GM19035 (cell line): ENCODE results near the gene SLC16A14.
A peak's percentile ranks its signal among the peaks of the same experiment; 100 is the strongest.

Experiments
- ATAC-seq: cut with Tn5 transposase; IDR thresholded peaks from one replicate; pipeline ENCODE4 v1.9.1; 2021; ENCODE audit not compliant: unreplicated experiment

SLC16A14 gene

GRCh38 chr2:230043025-230043424, 25.7 kb downstream of the SLC16A14 start:
- ATAC-seq = no peak

DNA sequence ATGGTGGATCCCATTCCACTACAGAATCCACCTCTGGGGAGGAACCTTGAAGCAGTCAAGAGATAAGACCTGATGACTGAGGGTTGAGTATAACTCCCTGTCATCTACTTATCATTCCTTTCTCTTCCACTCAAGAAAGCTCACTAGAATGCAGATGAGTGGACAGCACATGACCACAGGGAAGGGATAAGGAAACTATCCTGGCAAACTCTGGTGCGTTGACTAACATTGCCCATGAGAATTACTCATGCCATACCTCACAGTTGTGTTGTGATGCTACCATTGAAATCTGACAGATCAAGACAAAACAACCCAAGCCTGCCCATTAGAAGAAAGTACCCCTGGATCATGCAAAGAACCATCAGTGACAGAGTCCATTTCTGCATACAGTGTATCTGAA, 26.5 kb downstream of the SLC16A14 start:
- no peak for ATAC-seq

DNA sequence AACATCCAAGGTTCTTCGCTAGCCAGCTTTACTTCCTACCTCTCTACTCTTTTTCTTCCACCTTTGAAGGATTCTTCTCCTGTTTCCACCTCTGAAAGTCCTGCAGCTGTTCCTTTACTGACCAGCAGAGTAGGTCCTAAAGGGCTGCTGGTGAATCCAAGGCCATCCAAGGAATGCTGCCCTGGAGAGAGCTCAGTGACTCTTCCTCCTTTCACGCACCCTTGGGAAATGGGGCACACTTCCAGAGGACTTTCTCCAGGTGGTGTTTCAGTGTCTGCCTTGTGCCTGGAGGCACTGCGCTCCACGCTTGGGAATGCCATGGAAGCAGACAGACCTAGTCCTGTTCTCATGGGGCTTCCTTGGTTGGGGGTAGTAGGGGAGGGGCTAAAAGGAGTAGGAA, 45.4 kb downstream of the SLC16A14 start:
- ATAC-seq = no peak

DNA sequence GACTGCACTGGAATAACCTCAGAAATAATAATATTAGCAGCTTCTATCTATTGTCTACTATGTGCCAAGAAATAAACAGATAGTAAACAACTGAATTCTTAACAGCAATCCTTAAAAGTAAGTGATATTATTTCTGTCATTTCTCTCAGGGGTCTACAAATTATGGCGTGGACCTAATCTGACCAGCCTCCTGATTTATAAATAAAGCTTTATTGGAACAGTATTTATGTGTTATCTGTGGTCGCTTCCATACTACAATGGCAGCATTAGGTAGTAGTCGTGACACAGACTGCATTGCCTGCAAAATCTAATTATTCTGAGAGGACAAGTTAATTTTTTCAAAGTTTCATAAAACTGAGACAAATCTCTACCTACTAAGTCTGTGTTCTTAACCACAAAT, 49.0 kb downstream of the SLC16A14 start:
- ATAC-seq = no peak

DNA sequence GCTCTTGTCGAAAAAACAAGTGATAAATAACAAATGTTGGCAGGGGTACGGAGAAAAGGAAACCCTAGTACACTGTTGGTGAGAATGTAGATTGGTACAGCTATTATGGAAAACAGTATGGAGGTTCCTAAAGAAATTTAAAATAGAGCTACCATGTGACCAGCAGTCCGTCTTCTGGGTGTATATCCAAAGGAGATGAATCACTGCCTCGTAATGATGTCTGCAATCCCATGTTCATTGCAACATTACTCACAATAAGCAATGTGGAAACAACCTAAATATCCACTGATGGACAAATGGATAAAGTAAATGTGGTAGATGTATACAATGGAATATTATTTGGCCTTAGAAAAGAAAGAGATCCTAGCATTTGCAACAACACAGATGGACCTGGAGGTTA, 50.6 kb downstream of the SLC16A14 start:
- ATAC-seq = no peak

DNA sequence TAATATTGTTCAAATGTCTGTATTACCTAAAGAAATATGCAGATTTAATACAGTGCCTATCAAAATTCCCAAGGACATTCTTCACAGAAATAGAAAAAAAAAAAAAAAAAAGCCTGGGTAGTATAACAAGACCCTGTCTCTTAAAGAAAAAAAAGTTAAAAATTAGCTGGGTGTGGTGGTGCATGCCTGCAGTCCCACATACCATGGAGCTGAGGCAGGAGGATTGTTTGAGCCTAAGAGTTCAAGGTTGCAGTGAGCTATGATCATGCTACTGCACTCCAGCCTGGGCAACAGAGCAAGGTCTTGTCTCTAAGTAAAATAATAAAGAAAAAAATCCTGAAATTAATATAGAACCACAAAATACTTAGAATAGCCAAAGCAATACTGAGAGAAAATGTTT, 51.9 kb downstream of the SLC16A14 start:
- ATAC-seq = no peak

DNA sequence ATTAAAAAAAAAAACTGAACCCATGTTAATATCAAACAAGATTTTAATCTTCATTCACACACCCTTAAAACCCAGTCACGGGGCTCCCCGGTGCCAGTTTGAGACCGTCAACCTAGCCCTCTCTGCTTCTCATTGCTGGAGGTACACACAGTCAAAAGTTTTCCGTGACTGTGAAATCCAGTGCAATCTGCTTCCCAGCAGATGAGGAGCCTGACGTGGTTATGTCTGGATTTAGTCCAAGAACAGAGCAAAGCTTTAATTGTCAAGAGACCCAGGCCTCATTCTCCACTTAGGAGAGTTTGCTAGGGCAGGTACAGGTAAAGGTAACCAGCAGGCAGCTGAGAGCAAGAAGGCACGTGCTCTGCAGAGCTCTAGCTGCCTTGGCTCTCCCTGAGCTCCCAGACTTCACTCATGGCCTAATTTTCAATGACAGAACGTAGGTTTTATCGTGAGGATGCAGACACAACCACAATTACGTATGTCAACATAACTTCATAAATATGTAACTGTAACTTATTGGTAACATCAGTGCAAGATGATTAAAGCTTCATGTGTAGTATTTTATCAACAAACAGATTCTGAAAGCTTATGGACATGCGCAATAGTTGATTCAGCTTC, 56.3 kb downstream of the SLC16A14 start:
- no peak for ATAC-seq

DNA sequence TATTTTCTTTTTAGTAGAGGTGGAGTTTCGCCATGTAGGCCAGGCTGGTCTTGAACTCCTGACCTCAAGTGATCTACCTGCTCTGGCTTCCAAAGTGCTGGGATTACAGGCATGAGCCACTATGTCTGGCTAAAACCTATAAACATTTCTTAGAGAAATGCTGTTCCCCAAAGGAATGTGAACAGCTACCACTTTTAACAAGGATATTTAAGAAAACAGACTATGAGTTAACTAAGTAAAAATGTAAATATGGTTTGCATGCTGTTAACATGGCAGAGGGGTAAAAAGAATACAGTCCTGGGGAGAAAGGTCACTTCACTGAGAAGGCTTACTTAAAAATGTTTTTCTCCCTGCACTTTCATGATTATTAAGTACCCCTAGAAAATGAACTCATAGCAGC, 57.1 kb downstream of the SLC16A14 start:
- ATAC-seq = no peak

DNA sequence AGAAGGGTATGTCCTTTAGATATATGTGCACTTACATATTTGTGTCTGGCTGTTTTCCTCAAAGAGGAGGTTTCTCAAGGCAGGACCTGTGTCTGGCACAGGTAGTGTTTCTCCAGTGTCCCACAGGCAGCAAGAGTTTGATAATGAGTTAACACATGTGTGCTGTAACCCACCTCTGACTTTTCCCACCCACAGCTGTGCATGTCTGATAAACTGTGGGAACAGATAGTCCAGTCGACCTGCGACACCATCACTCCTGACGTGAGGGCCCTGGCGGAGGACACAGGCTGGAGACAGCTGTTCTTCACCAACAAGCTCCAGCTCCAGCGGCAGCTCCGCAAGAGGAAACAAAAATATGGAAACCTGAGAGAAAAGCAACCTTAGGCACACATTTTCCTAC, 58.2 kb downstream of the SLC16A14 start:
- no peak for ATAC-seq

GRCh38 chr2:230008708-230009066, 60.0 kb downstream of the SLC16A14 start:
- ATAC-seq = no peak

DNA sequence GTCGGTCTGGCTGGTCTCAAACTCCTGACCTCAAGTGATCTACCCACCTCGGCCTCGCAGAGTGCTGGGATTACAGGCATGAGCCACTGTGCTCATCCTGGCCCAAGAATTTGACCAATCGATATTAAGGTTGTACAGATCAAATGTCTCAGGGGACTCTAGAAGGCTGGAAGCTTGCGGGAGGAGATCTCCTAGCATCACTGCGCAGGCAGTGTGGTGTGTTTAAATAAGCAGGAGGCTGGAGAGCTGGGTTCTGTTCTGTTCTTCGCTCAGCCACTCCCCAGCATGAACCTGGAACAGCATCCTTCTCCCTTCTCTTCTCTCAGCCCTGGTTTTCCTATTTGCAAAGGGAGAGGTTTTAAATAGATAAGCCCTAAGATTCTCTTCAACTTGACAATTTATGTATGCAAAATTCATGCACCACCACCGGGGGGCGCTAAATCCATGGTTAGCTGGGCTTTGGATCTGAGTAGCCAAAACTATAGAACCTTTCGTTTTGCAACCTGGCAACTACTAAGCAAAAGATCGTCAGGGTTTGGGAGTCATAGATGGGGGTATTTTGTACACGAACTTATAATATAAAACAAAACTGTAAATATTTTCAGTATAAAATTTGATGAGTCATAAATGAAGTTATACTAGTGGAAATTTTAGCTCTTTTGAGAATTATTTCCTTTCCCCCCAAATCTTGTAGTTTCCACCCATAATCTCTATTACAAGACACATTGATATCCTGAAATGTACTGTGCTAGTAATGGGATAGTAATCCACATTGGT, 60.6 kb downstream of the SLC16A14 start:
- no peak for ATAC-seq

GRCh38 chr2:230000118-230000841, 68.4 kb downstream of the SLC16A14 start:
- peak; percentile 88 for ATAC-seq

DNA sequence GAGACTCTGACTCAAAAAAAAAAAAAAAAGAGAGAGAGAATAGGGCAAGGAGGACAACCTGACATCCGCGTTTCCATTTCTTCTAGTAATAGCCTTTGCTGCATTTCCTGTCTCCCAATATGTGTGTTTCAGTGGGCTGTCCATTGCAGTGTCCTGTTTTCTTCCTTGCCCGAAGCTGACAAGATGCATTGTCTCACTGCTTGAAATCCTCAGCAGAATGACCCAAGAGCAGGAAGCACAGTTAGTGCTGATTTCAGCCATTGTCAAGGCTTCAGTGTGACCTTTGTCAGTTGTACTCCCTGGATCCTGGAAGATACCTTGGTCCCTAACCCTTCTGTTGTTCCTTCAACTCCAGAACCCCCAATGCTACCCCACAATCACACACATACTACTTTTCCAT, 71.2 kb downstream of the SLC16A14 start:
- ATAC-seq = no peak

DNA sequence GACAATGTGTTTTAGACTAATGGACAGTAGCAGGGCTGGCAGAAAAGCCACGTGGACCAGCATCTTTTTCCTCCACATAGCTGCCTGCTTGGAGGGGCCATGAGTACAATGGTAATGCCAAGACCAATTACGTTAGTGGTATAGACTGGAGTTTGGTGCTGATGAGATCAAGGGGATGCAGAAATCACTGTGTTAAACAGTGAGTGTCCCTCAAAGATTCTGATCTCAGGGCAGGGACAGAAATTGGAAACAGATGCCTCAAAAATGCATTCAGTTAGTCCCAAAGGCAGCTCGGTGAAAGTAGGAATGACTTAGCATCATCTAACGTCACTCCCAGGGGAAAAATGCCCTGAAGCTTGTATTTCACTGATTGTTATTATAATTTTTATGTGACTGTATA, 72.4 kb downstream of the SLC16A14 start:
- ATAC-seq = no peak

GRCh38 chr2:229993236-229993635, 75.5 kb downstream of the SLC16A14 start:
- ATAC-seq = no peak
